H1 (cell line): Measurements from ENCODE around the gene ASCC1. TPM values are rescaled to one million over a fixed set of nuclear protein-coding genes. Genes with fewer than 3 reads are reported as not detected.

Experiments used
- SIN3A ChIP-seq, 2 experiments: IDR thresholded peaks in 1 of 2; conservative IDR thresholded peaks in 1 of 2; 2 replicates each; pipeline ENCODE4 v1.6.1; 2011 to 2012; ENCODE audit warnings: low read length in 2 of 2, improper control_type of control experiment in 1 of 2, low read depth in 1 of 2, mild to moderate bottlenecking in 1 of 2
- SRF ChIP-seq: IDR thresholded peaks from 2 replicates; pipeline ENCODE4 v1.6.1; 2011; ENCODE audit warnings: mild to moderate bottlenecking, low read depth, low read length, moderate library complexity
- TEAD4 ChIP-seq: IDR thresholded peaks from 2 replicates; pipeline ENCODE4 v1.6.1; 2012; ENCODE audit warnings: low read depth, low read length, inconsistent platforms, mixed read lengths
- polyA plus RNA-seq, 7 experiments: library from polyadenylated mRNA; depleted of rRNA in 3 of 7; stranded (reverse) in 5 of 7; unstranded in 2 of 7; fragments of >200 nt in 5 of 7; fragments of 200-250 nt in 2 of 7; gene quantifications; 1 replicate in 5 of 7; 2 replicates in 1 of 7; 4 replicates in 1 of 7; pipeline versions ENCODE4 v1.2.1 to v1.2.3, GENCODE V29; 2011 to 2013; ENCODE audit warnings: missing spikeins in 2 of 7, mixed read lengths in 2 of 7
- total RNA-seq: library from RNA; stranded (reverse); fragmentation: NEBNext Ultra II Directional; extraction: Animal tissue kit (Norgen Biotek cat#: 25700); gene quantifications from 2 replicates; pipeline ENCODE4 v1.2.1, GENCODE V29; 2021

The ASCC1 gene
- total and polyA plus RNA-seq, 2 of the 8 experiments (the other 6 are each of a cell fraction or from before 2014, with no cell fraction given) = 25.6 to 35.8 TPM

- TF ChIP-seq SRF = no peak
- TF ChIP-seq TEAD4 = no peak
- no peak for TF ChIP-seq SIN3A (conservative IDR thresholded peaks at IDR 0.05 in 1 of 2, IDR thresholded peaks at IDR 0.05 in 1 of 2; ENCODE audit: low read depth in 1 of 2, low read length in 2 of 2)
Observed at GRCh38 chr10:72206511-72207229, 9.4 kb downstream of the ASCC1 start (continued).
